Measurements from ENCODE around the gene IRAK1BP1.
"Not testable (repeated sequence)": the region's sequence is repeated elsewhere in the genome, so short reads cannot be mapped to it uniquely, and the experiment has no call there.

IRAK1BP1 gene

GRCh38 chr6:78889901-78890300 is 22.6 kb downstream of the IRAK1BP1 start:
- not testable (repeated sequence) for DNase-seq (ENCODE audit: low read depth)

- DNase-seq (ENCODE audit: low read depth), result no peak
These were observed 28.9 kb downstream of the IRAK1BP1 start for GRCh38 chr6:78896227-78896626.

- DNase-seq (ENCODE audit: low read depth), result no peak
These were observed 41.3 kb downstream of the IRAK1BP1 start for GRCh38 chr6:78908621-78909020.

GRCh38 chr6:78909391-78909790 is 42.0 kb downstream of the IRAK1BP1 start:
- no peak for DNase-seq (ENCODE audit: low read depth)

GRCh38 chr6:78910010-78910409 is 42.7 kb downstream of the IRAK1BP1 start:
- no peak for DNase-seq (ENCODE audit: low read depth)

- DNase-seq (ENCODE audit: low read depth), result no peak
These were observed 43.3 kb downstream of the IRAK1BP1 start for GRCh38 chr6:78910591-78911171.

- no peak for DNase-seq (ENCODE audit: low read depth)
These were observed 44.0 kb downstream of the IRAK1BP1 start for GRCh38 chr6:78911218-78911940.

GRCh38 chr6:78916411-78916810 is 49.1 kb downstream of the IRAK1BP1 start:
- DNase-seq (ENCODE audit: low read depth), result no peak

GRCh38 chr6:78917788-78918187 is 50.4 kb downstream of the IRAK1BP1 start:
- no peak for DNase-seq (ENCODE audit: low read depth)

- DNase-seq (ENCODE audit: low read depth), result not testable (repeated sequence)
These were observed 53.8 kb downstream of the IRAK1BP1 start for GRCh38 chr6:78921168-78921567.

GRCh38 chr6:78925317-78925716 is 58.0 kb downstream of the IRAK1BP1 start:
- no peak for DNase-seq (ENCODE audit: low read depth)

- DNase-seq (ENCODE audit: low read depth), result no peak
These were observed 68.2 kb downstream of the IRAK1BP1 start for GRCh38 chr6:78935553-78935952.

- DNase-seq (ENCODE audit: low read depth), result no peak
These were observed 69.2 kb downstream of the IRAK1BP1 start for GRCh38 chr6:78936515-78936914.

- DNase-seq (ENCODE audit: low read depth), result no peak
These were observed 75.1 kb downstream of the IRAK1BP1 start for GRCh38 chr6:78942446-78942845.

GRCh38 chr6:78947529-78947928 is 80.2 kb downstream of the IRAK1BP1 start:
- no peak for DNase-seq (ENCODE audit: low read depth)

GRCh38 chr6:78947962-78948361 is 80.6 kb downstream of the IRAK1BP1 start:
- no peak for DNase-seq (ENCODE audit: low read depth)

GRCh38 chr6:78948785-78949184 is 81.4 kb downstream of the IRAK1BP1 start:
- no peak for DNase-seq (ENCODE audit: low read depth)

- DNase-seq (ENCODE audit: low read depth), result no peak
These were observed 85.0 kb downstream of the IRAK1BP1 start for GRCh38 chr6:78952362-78952761.

Data from T follicular helper cell (primary cell).